Thyroid gland (tissue), 4 donors: Measurements from ENCODE around the gene SLC6A6. TPM values are rescaled to one million over a fixed set of nuclear protein-coding genes. Genes with fewer than 3 reads are reported as not detected.

ENCODE experiments used
- DNase-seq, 2 donors: peaks; one replicate each; pipeline ENCODE4 v3.0.0-alpha.2; 2019
- H3K27ac ChIP-seq, 3 donors: fragments of 200-600 bp; sonication (generic); 1 replicate in 2 of 3; 2 replicates in 1 of 3; pipeline ENCODE4 v1.5.1; 2016 to 2019; ENCODE audit warnings: mild to moderate bottlenecking in 1 of 3, moderate library complexity in 1 of 3
- H3K27me3 ChIP-seq: fragments of 200-600 bp; sonication (generic); one replicate; pipeline ENCODE4 v1.5.1; 2019
- H3K36me3 ChIP-seq, 2 donors: fragments of 200-600 bp; sonication (generic); one replicate each; pipeline ENCODE4 v1.5.1; 2016 to 2019
- H3K4me1 ChIP-seq, 2 donors: fragments of 200-600 bp; sonication (generic); one replicate each; pipeline ENCODE4 v1.5.1; 2017 to 2019
- H3K4me3 ChIP-seq, 3 donors: fragments of 200-600 bp; sonication (generic); replicated peaks in 1 of 3; 1 replicate in 2 of 3; 2 replicates in 1 of 3; pipeline ENCODE4 v1.5.1; 2016; ENCODE audit warnings: mild to moderate bottlenecking in 1 of 3
- H3K9me3 ChIP-seq: fragments of 200-600 bp; sonication (generic); one replicate; pipeline ENCODE4 v1.5.1; 2017
- CTCF ChIP-seq, 6 experiments: fragments of 200-600 bp in 3 of 6; fragments of 450-650 bp in 3 of 6; sonication (generic) in 3 of 6; IDR thresholded peaks; one replicate each; pipeline ENCODE4 v1.5.1; 2016 to 2019; ENCODE audit warnings: antibody characterized with exemption in 6 of 6, mild to moderate bottlenecking in 2 of 6, inconsistent platforms in 1 of 6, moderate library complexity in 1 of 6
- POLR2A ChIP-seq, 2 donors: fragments of 450-650 bp; IDR thresholded peaks; one replicate each; pipeline ENCODE4 v1.6.1; 2017; ENCODE audit warnings: antibody characterized with exemption in 2 of 2, mild to moderate bottlenecking in 2 of 2, moderate library complexity in 1 of 2
- WGBS, 2 donors: methylation state at CpG; one replicate each; pipeline ENCODE4 v1.1.5; 2017; 5-methylcytosine and 5-hydroxymethylcytosine counted together
- intact Hi-C: fragments of 100-400 bp; cut with DNase I; formaldehyde crosslinking; loops from one replicate; pipeline ENCODE4 v1.15.1; 2023
- total RNA-seq, 4 donors: library from RNA; depleted of rRNA; stranded (reverse); fragments of >200 nt; gene quantifications; one replicate each; pipeline ENCODE4 v1.2.3, GENCODE V29; 2016

Gene SLC6A6
- total RNA-seq, 4 donors from 2014 or later: 42.7 to 98.0 (median 72.5) TPM

GRCh38 chr3:14464141-14464465 lies 61.7 kb downstream of the SLC6A6 start:
- intact Hi-C loops: no loop called here
- WGBS, 2 donors: 75 to 95% methylated on average over 3 to 4 of the region's 5 CpGs
- Histone ChIP-seq H3K9me3 (no peaks in the 10 kb centered on the region), H3K4me1 (peaks cover 27 to 32% of the 10 kb centered on the region in 2 donors), H3K36me3 (peaks cover 7 to 10% of the 10 kb centered on the region in 2 donors), H3K27me3 (no peaks in the 10 kb centered on the region), H3K27ac (no peak overlapping the region), H3K4me3 (no peak overlapping the region)
- no peak for TF ChIP-seq CTCF (IDR thresholded peaks at IDR 0.05)
- TF ChIP-seq POLR2A (IDR thresholded peaks at IDR 0.05): no peak
- no peak for DNase-seq

GRCh38 chr3:14464521-14464920 lies 62.1 kb downstream of the SLC6A6 start:
- 95 to 98% methylated on average over 4 of the region's 4 CpGs for WGBS, 2 donors
- Histone ChIP-seq H3K9me3 (no peaks in the 10 kb centered on the region), H3K27ac (no peak overlapping the region), H3K4me3 (no peak overlapping the region), H3K27me3 (no peaks in the 10 kb centered on the region), H3K36me3 (peaks cover 7% of the 10 kb centered on the region in 2 donors), H3K4me1 (peaks cover 27 to 32% of the 10 kb centered on the region in 2 donors)
- DNase-seq: no peak
- TF ChIP-seq POLR2A (IDR thresholded peaks at IDR 0.05) (no peak), CTCF (IDR thresholded peaks at IDR 0.05) (no peak)
- intact Hi-C loops: no loop called here

DNA sequence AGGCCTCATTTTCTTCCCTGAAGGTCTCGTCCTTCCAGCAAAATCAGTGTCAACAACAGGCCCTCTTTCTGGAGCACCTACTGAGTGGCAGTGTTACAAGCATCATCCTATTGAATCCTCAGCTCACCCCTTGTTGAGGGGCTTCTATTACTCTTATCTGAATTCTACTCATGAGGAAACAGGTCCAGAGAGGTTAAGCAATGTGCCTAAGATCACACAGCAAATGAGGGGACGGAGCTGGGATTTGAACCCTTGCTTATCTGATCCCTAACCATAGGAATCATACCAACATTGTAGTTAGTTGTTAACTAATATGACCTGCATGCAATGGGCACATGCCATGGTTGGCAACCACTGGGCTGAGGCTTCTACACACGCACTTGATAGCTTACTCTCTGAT lies 63.0 kb downstream of the SLC6A6 start:
- H3K27ac ChIP-seq: no peak overlapping the region

GRCh38 chr3:14466179-14466903 lies 63.9 kb downstream of the SLC6A6 start:
- Histone ChIP-seq H3K4me1 (peaks cover 12 to 24% of the 10 kb centered on the region in 2 donors), H3K27ac (no peak overlapping the region), H3K36me3 (peaks cover 7% of the 10 kb centered on the region in 2 donors), H3K4me3 (no peak overlapping the region), H3K9me3 (no peaks in the 10 kb centered on the region), H3K27me3 (no peaks in the 10 kb centered on the region)
- no peak for TF ChIP-seq POLR2A (IDR thresholded peaks at IDR 0.05)
- no peak for TF ChIP-seq CTCF (IDR thresholded peaks at IDR 0.05)
- intact Hi-C loops: loop anchor here (5.0 kb wide), 2 partner anchors 69 to 204 kb away; no protein-coding TSS in a partner anchor
- WGBS, 2 donors: 93 to 94% methylated on average over 18 to 22 of the region's 23 CpGs
- no peak for DNase-seq

More for the DNA sequence above, 63.0 kb downstream of the SLC6A6 start:
- no peaks in the 10 kb centered on the region for H3K27me3 ChIP-seq
- intact Hi-C loops: loop anchor here (5.0 kb wide), 2 partner anchors 68 to 203 kb away; no protein-coding TSS in a partner anchor
- H3K36me3 ChIP-seq: peaks cover 7% of the 10 kb centered on the region in 2 donors
- no peak for DNase-seq
- TF ChIP-seq CTCF (IDR thresholded peaks at IDR 0.05) (no peak), POLR2A (IDR thresholded peaks at IDR 0.05) (no peak)
- H3K9me3 ChIP-seq: no peaks in the 10 kb centered on the region
- WGBS, 2 donors: 98% methylated on average over 3 of the region's 3 CpGs
- peaks cover 21 to 30% of the 10 kb centered on the region in 2 donors for H3K4me1 ChIP-seq
- no peak overlapping the region for H3K4me3 ChIP-seq
